RWPE1 (cell line): ENCODE measurements around the gene GCNT4.

Source experiments
- CTCF ChIA-PET: fragments of 350-600 bp; sonication (Branson Sonifier 250); formaldehyde crosslinking; extraction: SDS; loops from one replicate; lab custom pipeline; 2021; lab: Yijun Ruan, JAX
- POLR2A ChIA-PET: fragments of 400-600 bp; formaldehyde crosslinking; extraction: SDS; loops from one replicate; lab custom pipeline; 2020; ENCODE audit warnings: antibody characterized with exemption; ENCODE audit not compliant: low non-redundant PET; lab: Yijun Ruan, JAX
- DNase-seq: peaks from one replicate; pipeline ENCODE4 v3.0.0; 2012; ENCODE audit warnings: low spot score
- H3K27ac ChIP-seq: fragments of 450-650 bp; 2 replicates; pipeline ENCODE4 v1.5.1; 2017
- TF ChIP-seq, protein P1 (sequence below): fragments of 450-650 bp; conservative IDR thresholded peaks from 2 replicates; pipeline ENCODE4 v1.5.1; 2017; ENCODE audit warnings: low read depth, mild to moderate bottlenecking

The GCNT4 gene

DNA sequence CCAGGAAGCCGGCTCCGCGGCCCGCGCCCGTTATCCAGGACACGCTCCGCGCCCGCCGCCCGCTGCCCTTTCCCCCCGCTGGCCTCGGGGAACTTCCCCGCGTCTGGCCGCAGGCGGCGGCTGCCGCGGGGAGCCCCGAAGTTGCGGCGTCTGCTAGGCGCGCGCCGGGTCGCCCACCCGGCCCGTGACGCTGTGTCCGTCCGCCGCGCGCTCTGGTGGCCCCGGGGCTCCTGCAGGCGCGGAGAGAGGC is 621 bp upstream of the GCNT4 start:
- TF ChIP-seq, protein P1, sequence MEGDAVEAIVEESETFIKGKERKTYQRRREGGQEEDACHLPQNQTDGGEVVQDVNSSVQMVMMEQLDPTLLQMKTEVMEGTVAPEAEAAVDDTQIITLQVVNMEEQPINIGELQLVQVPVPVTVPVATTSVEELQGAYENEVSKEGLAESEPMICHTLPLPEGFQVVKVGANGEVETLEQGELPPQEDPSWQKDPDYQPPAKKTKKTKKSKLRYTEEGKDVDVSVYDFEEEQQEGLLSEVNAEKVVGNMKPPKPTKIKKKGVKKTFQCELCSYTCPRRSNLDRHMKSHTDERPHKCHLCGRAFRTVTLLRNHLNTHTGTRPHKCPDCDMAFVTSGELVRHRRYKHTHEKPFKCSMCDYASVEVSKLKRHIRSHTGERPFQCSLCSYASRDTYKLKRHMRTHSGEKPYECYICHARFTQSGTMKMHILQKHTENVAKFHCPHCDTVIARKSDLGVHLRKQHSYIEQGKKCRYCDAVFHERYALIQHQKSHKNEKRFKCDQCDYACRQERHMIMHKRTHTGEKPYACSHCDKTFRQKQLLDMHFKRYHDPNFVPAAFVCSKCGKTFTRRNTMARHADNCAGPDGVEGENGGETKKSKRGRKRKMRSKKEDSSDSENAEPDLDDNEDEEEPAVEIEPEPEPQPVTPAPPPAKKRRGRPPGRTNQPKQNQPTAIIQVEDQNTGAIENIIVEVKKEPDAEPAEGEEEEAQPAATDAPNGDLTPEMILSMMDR: no peak
- ChIA-PET CTCF (interaction anchor here (0.7 to 1.5 kb wide), 6 partner anchors 11 to 268 kb away, joined by 3 to 8 read pairs (median 4); no protein-coding TSS in a partner anchor), POLR2A (interaction anchor here (1.0 kb wide), 1 partner anchor 184 kb away, joined by 3 read pairs; the partner anchor contains the start of gene ANKRD31)
- H3K27ac ChIP-seq: peak overlapping the region; percentile 87
- no peak for DNase-seq

DNA sequence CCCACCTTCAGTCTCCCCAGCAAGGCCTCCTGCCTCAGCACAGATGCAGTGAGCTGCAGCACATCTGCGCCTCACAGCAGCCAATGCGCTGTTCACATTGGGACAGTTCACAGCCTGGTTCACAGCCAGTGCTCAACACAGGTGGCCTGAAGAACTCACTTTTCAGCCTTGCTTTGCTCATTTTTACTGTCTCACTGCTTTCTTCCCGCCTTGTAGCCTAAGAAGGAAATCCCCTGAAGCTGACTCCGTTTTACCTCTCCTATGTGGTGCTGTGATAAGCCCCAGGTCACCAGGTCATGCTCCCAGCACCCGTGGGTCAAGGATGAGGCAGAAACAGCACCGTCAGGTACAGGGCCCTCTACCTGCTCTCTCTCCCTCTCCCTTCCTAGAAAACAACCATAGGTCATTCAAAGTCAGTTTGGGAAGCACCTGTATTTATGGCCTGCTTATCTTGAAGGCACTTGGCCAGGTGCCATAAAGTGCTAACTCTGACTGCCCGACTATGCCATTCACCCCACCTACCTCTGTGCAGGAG is 1.1 kb downstream of the GCNT4 start:
- POLR2A ChIA-PET: no interaction called here

DNA sequence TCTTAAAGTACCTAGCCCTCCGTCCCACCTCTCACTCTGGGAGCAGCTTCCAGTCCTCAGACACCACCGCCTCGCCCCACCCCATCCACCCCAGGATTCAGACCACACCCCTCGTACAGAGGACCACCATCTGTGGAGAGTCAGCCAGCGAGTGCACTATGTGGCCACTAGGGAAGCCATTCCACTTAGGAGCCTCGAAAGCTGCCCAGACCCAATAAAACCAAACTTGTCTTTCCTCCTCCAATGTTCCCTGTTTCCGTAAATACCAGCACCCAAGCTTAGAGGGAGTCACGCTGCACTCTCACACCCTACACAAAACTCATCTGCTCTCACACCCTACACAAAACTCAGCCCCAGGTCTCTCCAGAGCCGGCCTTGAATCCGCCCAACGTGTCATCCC is 1.9 kb downstream of the GCNT4 start:
- no peak for DNase-seq
- ChIA-PET CTCF (interaction anchor here (0.6 to 1.5 kb wide), 10 partner anchors 9 to 198 kb away, joined by 3 to 7 read pairs (median 4); no protein-coding TSS in a partner anchor), POLR2A (no interaction called here)
- TF ChIP-seq, protein P1: no peak
- H3K27ac ChIP-seq: no peak overlapping the region

More for the DNA sequence above, 1.1 kb downstream of the GCNT4 start:
- TF ChIP-seq, protein P1: no peak
- no peak overlapping the region for H3K27ac ChIP-seq
- DNase-seq: no peak
- CTCF ChIA-PET: interaction anchor here (0.7 to 1.4 kb wide), 2 partner anchors 126 to 557 kb away, joined by 3 to 11 read pairs; no protein-coding TSS in a partner anchor

DNA sequence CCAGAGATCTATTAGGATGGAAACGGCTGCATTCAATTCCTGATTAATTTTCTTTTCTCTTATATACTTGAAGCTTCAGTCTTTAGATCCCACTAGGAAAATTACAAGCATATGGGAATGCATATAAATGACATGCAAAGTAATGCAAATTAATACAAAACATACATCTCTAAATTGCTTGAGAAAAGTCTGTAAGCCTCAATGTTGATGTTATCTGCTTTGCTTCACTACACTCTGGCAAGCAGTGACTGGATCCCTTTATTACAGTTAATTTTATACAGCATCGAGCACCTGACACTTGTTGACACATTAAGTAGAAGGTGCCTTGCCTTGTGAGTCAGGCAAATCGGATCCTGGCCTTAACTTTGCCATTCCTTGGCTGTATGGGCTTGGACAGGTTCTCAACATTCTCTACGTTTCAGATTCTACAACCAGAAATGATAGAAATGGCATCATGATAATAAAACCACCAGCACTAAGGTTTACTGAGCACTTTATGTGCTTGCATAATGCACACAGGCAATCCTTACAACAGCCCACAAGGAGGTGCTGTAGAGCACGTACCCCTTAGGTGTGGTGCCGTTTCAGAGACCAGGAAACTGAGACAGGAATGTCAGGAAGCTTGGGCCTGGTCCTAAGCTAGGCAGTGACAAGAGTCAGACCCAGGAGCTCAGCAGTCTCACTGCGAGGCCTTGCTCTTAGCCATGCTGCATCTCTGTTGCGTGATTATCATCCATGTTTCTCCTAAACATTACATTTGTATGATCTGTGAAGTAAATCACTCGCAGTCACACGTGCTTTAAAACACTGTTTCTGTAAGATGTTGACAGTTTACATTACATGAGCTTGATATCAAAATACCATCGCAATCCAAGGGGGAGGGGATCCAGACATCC is 2.7 kb downstream of the GCNT4 start:
- TF ChIP-seq, protein P1: peak; percentile 77
- H3K27ac ChIP-seq: no peak overlapping the region
- ChIA-PET POLR2A (no interaction called here), CTCF (interaction anchor here (0.6 to 1.5 kb wide), 7 partner anchors 9 to 80 kb away, joined by 3 to 7 read pairs (median 4); no protein-coding TSS in a partner anchor)
- DNase-seq: peak; percentile 51

DNA sequence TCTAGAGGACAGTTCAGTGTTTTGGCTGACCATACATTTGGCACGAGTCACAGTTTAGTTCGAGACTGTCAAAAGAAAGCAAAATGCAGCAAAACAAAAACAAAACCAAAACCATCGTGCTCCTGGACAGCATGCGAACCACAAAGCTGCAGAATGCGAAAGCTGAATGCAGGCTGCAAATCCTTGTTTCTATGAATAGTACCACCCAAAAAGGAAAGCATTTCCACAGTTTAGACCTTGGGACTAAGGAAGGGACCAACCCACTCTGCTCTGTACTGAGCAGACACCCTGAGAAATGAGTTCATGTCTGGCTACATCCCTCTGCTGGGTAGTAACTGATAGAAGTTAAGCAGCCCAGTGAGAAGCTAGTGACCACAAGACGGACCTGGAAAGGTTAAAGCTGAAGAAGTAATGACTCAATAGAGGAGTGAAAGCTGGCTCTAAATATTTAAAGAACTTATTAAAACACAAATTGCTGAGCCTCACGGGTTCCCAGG is 3.9 kb downstream of the GCNT4 start:
- H3K27ac ChIP-seq: no peak overlapping the region
- TF ChIP-seq, protein P1: no peak
- CTCF ChIA-PET: interaction anchor here (0.9 to 1.5 kb wide), 2 partner anchors 88 to 120 kb away, joined by 3 to 5 read pairs; no protein-coding TSS in a partner anchor
- no peak for DNase-seq
- POLR2A ChIA-PET: interaction anchor here (0.6 kb wide), 1 partner anchor 123 kb away, joined by 7 read pairs; no protein-coding TSS in a partner anchor

DNA sequence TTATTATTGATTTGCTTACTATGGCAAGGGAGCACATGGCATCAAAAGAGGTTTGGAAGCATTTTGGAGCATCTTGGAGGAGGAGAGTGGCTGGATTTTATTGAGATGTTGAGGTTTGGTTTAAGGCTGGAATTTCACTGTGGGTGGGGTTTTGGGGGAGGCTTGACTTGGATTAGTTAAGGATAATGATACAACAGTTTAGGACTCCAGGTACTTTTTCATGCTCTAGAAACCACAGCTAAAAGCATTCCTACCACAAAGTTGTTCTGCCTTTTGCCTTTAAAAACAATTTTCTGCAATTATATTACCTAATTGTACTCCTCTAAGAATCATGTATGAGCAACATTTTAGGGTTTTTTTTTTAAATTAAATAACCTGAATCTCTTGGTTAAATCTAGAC is 5.0 kb downstream of the GCNT4 start:
- H3K27ac ChIP-seq: no peak overlapping the region
- TF ChIP-seq, protein P1: no peak
- POLR2A ChIA-PET: no interaction called here
- CTCF ChIA-PET: interaction anchor here (0.7 kb wide), 1 partner anchor 185 kb away, joined by 9 read pairs; no protein-coding TSS in a partner anchor
- DNase-seq: no peak
